ENCODE results near the gene FRMPD2.

- no peak for TF ChIP-seq CTCF (IDR thresholded peaks at IDR 0.05)
- TF ChIP-seq GABPB1 (CRISPR knock-in tag; IDR thresholded peaks at IDR 0.05), result no peak
- TF ChIP-seq FOXP1 (CRISPR knock-in tag; IDR thresholded peaks at IDR 0.05; ENCODE audit: borderline replicate concordance), result no peak
- TF ChIP-seq ETV6 (CRISPR knock-in tag; IDR thresholded peaks at IDR 0.05), result no peak
Measured at GRCh38 chr10:48246501-48246900, 28.0 kb downstream of the FRMPD2 start.

Data from WTC11 (cell line).